Measurements from ENCODE around the gene PDZD7.

Gene PDZD7

DNA sequence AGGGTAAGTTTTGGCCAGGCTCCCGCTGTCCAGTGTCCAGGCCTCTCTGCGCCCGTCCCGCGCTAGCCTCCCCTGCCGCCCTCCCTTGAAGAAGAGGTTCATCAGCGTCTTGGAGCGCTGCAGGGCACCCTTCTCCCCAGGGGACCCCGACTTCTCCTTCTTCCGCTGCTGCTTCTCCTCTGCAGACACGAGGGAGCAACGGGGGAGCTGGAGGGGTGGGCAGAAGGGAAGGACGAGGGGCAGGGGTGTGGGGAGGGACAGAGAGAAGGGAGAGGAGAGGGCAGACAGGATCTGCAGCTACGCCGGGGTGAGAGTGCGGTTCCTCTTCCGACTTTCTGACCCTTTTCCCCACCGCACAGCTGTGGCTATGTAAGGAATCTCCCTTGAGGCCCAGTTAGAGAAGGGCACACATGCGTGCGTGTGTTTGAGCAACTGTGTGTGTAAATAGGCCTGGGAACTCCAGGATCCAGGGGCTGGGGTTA lies 12.8 kb downstream of the PDZD7 start:
- H3K27ac ChIP-seq (ENCODE audit: low read depth, low read length, severe bottlenecking): no peak overlapping the region
- H3K9me3 ChIP-seq (ENCODE audit: control insufficient read depth, low read length): no peaks in the 10 kb centered on the region
- no peaks in the 10 kb centered on the region for H3K36me3 ChIP-seq (ENCODE audit: control insufficient read depth, insufficient read depth, low read length)
- no peak overlapping the region for H3K4me3 ChIP-seq (ENCODE audit: extremely low read depth, insufficient read depth, low read length, poor library complexity, severe bottlenecking)
- peaks cover 22% of the 10 kb centered on the region for H3K4me1 ChIP-seq (ENCODE audit: control insufficient read depth, insufficient read depth, low read length, poor library complexity, severe bottlenecking)
- 24 to 30% methylated on average over 7 to 14 of the region's 20 CpGs for WGBS, 2 experiments (ENCODE audit: insufficient coverage in 2 of 2)

DNA sequence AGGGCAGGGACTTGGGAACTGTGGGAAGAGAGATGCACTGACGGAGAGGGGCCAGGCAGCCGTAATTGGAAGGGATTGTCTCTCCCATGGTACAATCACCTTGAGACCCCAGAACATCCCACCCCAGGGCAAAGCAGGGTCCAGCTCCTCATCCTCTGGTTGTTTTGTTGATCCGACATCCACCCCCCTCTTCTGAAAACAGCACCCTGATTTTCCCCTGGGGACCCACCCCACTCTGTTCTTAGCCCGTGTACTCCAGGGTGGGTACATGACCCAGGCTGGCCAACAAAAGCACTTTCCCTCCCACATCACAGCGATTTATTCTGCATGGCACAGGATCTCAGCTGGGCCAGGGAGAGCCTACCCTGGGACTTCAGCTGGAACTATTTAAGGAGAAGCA lies 14.1 kb downstream of the PDZD7 start:
- Histone ChIP-seq H3K4me3 (ENCODE audit: extremely low read depth, insufficient read depth, low read length, poor library complexity, severe bottlenecking) (no peak overlapping the region), H3K4me1 (ENCODE audit: control insufficient read depth, insufficient read depth, low read length, poor library complexity, severe bottlenecking) (peaks cover 25% of the 10 kb centered on the region), H3K27ac (ENCODE audit: low read depth, low read length, severe bottlenecking) (no peak overlapping the region), H3K9me3 (ENCODE audit: control insufficient read depth, low read length) (no peaks in the 10 kb centered on the region), H3K36me3 (ENCODE audit: control insufficient read depth, insufficient read depth, low read length) (no peaks in the 10 kb centered on the region)
- 48 to 67% methylated on average over 3 of the region's 5 CpGs for WGBS, 2 experiments (ENCODE audit: insufficient coverage in 2 of 2)

- 85 to 86% methylated on average over 5 to 6 of the region's 8 CpGs for WGBS, 2 experiments (ENCODE audit: insufficient coverage in 2 of 2)
- H3K9me3 ChIP-seq (ENCODE audit: control insufficient read depth, low read length): no peaks in the 10 kb centered on the region
These were observed 15.4 kb downstream of the PDZD7 start for GRCh38 chr10:101015582-101015973.

GRCh38 chr10:101014966-101015581 lies 15.9 kb downstream of the PDZD7 start:
- Histone ChIP-seq H3K36me3 (ENCODE audit: control insufficient read depth, insufficient read depth, low read length) (no peaks in the 10 kb centered on the region), H3K4me3 (ENCODE audit: extremely low read depth, insufficient read depth, low read length, poor library complexity, severe bottlenecking) (no peak overlapping the region), H3K9me3 (ENCODE audit: control insufficient read depth, low read length) (no peaks in the 10 kb centered on the region), H3K27ac (ENCODE audit: low read depth, low read length, severe bottlenecking) (no peak overlapping the region), H3K4me1 (ENCODE audit: control insufficient read depth, insufficient read depth, low read length, poor library complexity, severe bottlenecking) (peaks cover 30% of the 10 kb centered on the region)
- 47 to 78% methylated on average over 3 to 4 of the region's 7 CpGs for WGBS, 2 experiments (ENCODE audit: insufficient coverage in 2 of 2)

More at GRCh38 chr10:101015582-101015973, 15.4 kb downstream of the PDZD7 start:
- H3K36me3 ChIP-seq (ENCODE audit: control insufficient read depth, insufficient read depth, low read length): no peaks in the 10 kb centered on the region
- H3K4me1 ChIP-seq (ENCODE audit: control insufficient read depth, insufficient read depth, low read length, poor library complexity, severe bottlenecking): peaks cover 30% of the 10 kb centered on the region
- no peak overlapping the region for H3K27ac ChIP-seq (ENCODE audit: low read depth, low read length, severe bottlenecking)
- no peak overlapping the region for H3K4me3 ChIP-seq (ENCODE audit: extremely low read depth, insufficient read depth, low read length, poor library complexity, severe bottlenecking)

GRCh38 chr10:101014230-101014884 lies 16.6 kb downstream of the PDZD7 start:
- WGBS, 2 experiments (ENCODE audit: insufficient coverage in 2 of 2): 3 to 13% methylated on average over 4 to 7 of the region's 11 CpGs
- peaks cover 30% of the 10 kb centered on the region for H3K4me1 ChIP-seq (ENCODE audit: control insufficient read depth, insufficient read depth, low read length, poor library complexity, severe bottlenecking)
- H3K36me3 ChIP-seq (ENCODE audit: control insufficient read depth, insufficient read depth, low read length): no peaks in the 10 kb centered on the region
- no peak overlapping the region for H3K27ac ChIP-seq (ENCODE audit: low read depth, low read length, severe bottlenecking)
- no peaks in the 10 kb centered on the region for H3K9me3 ChIP-seq (ENCODE audit: control insufficient read depth, low read length)
- H3K4me3 ChIP-seq (ENCODE audit: extremely low read depth, insufficient read depth, low read length, poor library complexity, severe bottlenecking): no peak overlapping the region

- Histone ChIP-seq H3K9me3 (ENCODE audit: control insufficient read depth, low read length) (no peaks in the 10 kb centered on the region), H3K4me3 (ENCODE audit: extremely low read depth, insufficient read depth, low read length, poor library complexity, severe bottlenecking) (no peak overlapping the region), H3K36me3 (ENCODE audit: control insufficient read depth, insufficient read depth, low read length) (no peaks in the 10 kb centered on the region), H3K27ac (ENCODE audit: low read depth, low read length, severe bottlenecking) (peak overlapping the region; percentile 29), H3K4me1 (ENCODE audit: control insufficient read depth, insufficient read depth, low read length, poor library complexity, severe bottlenecking) (peaks cover 29% of the 10 kb centered on the region)
- 69 to 71% methylated on average over 9 of the region's 9 CpGs for WGBS, 2 experiments (ENCODE audit: insufficient coverage in 2 of 2)
These were observed 17.5 kb downstream of the PDZD7 start for GRCh38 chr10:101013365-101013825.

DNA sequence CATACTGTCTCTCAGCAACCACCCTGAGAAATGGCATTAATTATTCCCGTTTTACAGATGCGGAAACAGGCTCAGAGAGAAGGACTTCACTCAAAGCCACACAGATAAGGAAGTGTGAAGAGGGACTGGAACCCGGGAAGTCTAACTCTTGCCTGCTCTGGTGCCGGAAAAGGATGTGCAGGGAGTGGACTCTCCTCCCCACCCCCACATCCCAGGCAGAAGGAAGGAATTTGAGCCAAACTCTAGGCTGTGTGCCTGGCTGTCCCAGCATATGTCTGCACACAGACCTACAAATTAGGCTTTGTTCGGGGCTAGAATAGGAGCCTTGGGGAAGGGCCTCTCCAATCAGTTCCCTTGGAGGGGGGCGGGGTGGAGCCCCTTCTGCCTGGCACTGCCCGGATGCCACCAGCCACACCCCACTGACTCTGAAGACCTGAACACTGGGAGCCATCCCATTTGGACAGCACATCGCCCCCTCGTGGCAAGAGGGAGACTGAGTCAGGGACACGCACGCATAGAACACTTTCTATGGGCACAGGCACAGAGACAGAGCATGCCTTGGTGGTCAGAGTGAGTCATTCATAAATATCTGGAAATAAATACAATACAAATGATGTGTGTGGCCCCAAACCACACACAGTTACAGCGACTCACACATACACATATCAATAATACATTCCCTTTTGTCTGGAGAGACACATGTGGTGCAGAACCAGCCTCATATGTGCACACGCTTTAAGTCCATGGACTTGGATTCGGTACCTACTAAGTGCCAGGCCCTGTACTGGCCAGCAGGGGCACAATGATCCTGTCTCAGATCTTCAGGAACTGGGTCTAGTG lies 18.2 kb downstream of the PDZD7 start:
- Histone ChIP-seq H3K4me1 (ENCODE audit: control insufficient read depth, insufficient read depth, low read length, poor library complexity, severe bottlenecking) (peaks cover 31% of the 10 kb centered on the region), H3K9me3 (ENCODE audit: control insufficient read depth, low read length) (no peaks in the 10 kb centered on the region), H3K27ac (ENCODE audit: low read depth, low read length, severe bottlenecking) (peak overlapping the region; percentile 29), H3K4me3 (ENCODE audit: extremely low read depth, insufficient read depth, low read length, poor library complexity, severe bottlenecking) (no peak overlapping the region), H3K36me3 (ENCODE audit: control insufficient read depth, insufficient read depth, low read length) (no peaks in the 10 kb centered on the region)
- 32 to 61% methylated on average over 4 to 6 of the region's 14 CpGs for WGBS, 2 experiments (ENCODE audit: insufficient coverage in 2 of 2)

DNA sequence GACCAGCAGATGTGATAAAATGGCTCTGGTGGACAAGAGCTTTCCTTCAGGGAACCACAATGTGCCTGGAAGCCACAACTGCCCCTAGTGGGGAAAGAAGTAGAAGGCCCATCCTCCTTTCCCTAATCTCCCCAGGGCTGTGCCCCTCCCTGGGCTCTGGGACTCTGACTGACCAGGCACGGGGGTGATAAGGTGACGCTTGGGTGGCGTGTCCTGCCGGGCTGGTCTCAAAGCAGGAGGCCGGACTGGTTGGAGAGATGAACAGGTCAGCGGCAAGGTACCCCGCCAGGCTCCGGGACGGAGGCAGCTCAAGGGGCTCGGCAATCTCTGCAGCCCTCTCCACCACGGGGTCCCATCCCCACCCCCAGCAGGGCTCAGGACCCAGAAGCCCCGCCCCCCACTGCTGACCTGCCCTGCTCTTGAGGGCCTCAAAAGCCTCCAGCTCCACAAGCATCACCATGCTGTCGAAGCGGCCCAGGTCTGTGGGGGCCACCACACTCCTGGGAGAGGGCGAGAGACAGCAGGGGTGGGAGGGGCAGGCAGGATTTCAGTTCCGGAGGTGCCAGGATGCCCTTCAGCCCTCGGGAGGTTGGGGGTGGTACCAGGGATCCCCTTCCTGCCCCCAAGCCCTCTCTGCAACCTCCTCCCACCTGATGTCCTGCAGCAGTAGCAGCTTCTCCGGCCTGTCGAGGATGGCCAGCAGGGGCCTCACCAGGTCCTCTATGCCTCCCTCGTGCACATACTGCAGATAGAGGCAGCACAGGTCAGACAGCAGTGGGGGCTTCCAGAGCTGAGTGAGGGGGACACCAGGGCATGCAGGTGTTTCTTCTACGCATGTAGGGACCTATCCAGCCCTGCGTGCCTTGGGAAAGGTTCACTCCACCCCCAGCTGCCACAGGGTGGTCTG lies 19.2 kb downstream of the PDZD7 start:
- peaks cover 37% of the 10 kb centered on the region for H3K4me1 ChIP-seq (ENCODE audit: control insufficient read depth, insufficient read depth, low read length, poor library complexity, severe bottlenecking)
- no peak overlapping the region for H3K27ac ChIP-seq (ENCODE audit: low read depth, low read length, severe bottlenecking)
- H3K9me3 ChIP-seq (ENCODE audit: control insufficient read depth, low read length): no peaks in the 10 kb centered on the region
- no peak overlapping the region for H3K4me3 ChIP-seq (ENCODE audit: extremely low read depth, insufficient read depth, low read length, poor library complexity, severe bottlenecking)
- 69 to 83% methylated on average over 6 to 19 of the region's 22 CpGs for WGBS, 2 experiments (ENCODE audit: insufficient coverage in 2 of 2)
- H3K36me3 ChIP-seq (ENCODE audit: control insufficient read depth, insufficient read depth, low read length): peaks cover 8% of the 10 kb centered on the region

DNA sequence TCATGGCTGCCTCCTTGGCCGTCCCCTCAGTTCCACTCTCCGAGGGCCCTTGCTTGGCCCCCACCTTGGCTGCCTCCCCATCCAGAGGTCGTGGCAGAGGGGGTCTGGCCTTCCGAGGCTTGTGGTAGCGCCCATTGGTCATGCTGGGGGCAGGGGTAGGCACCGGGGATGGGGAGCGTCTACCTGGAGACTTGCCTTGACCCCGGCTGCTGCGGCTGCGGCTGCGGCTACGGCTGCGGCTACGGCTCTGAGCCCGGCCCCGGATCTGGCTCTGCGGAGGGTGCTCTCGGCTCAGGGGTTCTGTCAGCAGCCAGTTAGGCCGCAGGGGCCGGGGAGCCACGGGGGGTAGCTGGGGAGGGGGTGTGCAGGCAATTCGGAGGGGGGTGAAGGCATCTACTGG lies 20.6 kb downstream of the PDZD7 start:
- no peak overlapping the region for H3K27ac ChIP-seq (ENCODE audit: low read depth, low read length, severe bottlenecking)
- H3K36me3 ChIP-seq (ENCODE audit: control insufficient read depth, insufficient read depth, low read length): peaks cover 22% of the 10 kb centered on the region
- peaks cover 37% of the 10 kb centered on the region for H3K4me1 ChIP-seq (ENCODE audit: control insufficient read depth, insufficient read depth, low read length, poor library complexity, severe bottlenecking)
- H3K4me3 ChIP-seq (ENCODE audit: extremely low read depth, insufficient read depth, low read length, poor library complexity, severe bottlenecking): no peak overlapping the region
- WGBS, 2 experiments (ENCODE audit: insufficient coverage in 2 of 2): 98% methylated on average over 7 to 16 of the region's 22 CpGs
- H3K9me3 ChIP-seq (ENCODE audit: control insufficient read depth, low read length): no peaks in the 10 kb centered on the region
